ENCODE data around the gene KLHL30.
"Not testable (repeated sequence)": the region's sequence is repeated elsewhere in the genome, so short reads cannot be mapped to it uniquely, and the experiment has no call there.

Gene KLHL30

DNA sequence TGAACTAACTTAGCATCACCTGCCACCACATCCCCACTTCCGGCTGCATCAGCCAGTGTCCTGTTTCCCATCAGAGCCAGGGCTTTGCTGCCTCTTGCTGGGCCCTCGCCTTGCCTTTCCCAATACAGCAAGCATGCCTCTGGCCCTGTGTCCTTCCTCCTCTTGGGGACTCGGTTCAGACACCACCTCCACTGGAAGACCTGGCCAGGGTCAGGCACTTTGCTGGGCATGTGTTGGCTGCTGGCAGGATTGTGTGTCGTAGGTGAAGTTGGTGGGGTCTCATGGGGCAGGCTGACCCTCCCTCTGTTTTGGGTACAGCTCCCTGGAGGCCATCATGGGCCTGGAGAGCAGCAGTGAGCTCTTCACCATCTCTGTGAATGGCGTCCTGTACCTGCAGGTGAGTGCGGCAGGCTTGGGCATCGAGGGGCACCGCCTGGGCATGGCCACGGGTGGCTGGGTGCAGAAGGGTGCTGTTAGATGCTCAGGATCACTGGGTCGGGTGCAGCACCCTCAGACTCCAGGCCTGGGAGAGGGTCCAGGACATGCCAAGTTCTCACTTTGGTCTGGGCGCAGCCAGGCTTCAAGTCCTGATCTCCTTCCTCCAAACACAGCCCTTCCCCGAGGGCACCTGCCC, 26.9 kb downstream of the KLHL30 start:
- no peak for DNase-seq

DNA sequence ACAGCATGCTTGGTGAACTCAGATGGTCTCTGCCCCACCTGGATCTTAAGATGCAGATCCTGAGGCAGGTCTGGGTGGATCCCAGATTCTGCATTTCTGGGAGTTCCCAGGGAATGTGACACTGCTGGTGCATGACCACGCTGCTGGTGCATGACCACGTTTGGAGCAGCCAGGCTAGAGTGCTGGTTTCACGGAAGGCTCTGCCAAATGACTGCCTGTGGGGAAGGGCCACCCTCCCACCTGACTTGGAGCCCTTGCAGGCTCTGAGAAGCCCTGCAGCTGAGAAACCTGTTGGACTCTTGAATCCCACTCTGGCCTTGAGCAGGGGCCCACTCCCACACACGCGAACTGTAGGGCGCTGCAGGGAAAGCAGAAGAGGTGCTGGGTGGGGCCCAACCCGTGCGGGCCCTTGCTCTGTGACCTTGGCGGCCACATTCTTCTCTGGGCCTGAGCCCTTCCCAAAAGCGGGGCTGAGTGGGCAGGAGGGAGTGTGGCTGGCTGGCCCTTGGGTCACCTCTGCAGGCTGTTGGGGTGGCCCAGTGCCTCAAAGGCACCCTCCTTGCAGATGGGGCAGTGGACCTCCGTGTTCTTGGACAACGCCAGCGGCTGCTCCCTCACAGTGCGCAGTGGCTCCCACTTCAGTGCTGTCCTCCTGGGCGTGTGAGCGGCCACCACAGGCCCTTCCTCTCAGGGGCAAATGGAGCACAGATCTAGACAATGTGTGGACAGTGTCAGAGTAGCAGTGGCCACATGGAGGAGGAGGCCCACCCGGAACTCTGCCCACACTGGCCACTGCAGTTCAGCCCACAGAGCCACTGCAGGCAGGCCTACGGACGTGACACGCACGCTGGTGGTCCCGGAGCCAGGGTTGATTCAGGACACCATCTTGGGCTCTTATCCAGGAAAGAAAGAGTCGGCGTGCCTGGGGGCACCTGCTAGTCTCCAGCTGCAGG, 28.2 kb downstream of the KLHL30 start:
- no peak for DNase-seq

DNA sequence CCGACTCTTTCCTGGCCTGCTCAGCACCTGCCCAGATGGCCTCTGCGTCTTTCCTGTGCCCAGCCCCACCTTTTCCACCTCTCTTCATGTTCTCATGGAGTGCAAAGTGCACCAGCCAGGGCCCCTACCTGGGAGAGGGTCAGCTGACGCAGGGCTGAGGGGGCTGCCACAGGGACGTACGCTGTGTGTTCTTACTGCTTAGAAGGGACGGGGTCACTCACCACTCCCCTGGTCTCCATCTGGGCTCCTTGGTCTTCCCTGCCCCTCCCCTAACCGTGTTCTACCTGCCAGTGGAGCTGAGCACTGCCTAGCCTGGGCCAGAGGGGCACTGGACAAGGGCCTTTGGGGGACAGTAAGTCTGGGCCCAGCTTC, 28.9 kb downstream of the KLHL30 start:
- DNase-seq = no peak

DNA sequence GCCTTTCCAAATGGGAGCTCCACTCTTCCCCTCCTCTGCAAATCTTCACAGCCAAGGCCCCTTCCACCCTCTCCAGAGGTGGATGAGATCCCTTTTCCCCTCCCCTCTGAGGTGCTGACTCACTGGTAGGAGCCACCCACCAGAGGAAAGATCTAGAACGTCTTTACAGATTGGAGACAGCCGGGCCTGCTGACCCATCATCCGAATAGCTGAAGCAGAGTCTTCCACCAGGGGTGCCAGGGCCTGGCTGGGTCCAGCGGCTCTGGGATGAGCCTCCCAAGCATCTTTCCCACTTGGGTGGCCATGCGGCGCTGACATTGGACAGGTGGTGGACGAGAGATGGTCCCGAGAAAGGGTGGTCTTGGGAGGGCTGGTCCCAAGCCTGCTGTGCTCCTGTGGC, 29.3 kb downstream of the KLHL30 start:
- DNase-seq = no peak

DNA sequence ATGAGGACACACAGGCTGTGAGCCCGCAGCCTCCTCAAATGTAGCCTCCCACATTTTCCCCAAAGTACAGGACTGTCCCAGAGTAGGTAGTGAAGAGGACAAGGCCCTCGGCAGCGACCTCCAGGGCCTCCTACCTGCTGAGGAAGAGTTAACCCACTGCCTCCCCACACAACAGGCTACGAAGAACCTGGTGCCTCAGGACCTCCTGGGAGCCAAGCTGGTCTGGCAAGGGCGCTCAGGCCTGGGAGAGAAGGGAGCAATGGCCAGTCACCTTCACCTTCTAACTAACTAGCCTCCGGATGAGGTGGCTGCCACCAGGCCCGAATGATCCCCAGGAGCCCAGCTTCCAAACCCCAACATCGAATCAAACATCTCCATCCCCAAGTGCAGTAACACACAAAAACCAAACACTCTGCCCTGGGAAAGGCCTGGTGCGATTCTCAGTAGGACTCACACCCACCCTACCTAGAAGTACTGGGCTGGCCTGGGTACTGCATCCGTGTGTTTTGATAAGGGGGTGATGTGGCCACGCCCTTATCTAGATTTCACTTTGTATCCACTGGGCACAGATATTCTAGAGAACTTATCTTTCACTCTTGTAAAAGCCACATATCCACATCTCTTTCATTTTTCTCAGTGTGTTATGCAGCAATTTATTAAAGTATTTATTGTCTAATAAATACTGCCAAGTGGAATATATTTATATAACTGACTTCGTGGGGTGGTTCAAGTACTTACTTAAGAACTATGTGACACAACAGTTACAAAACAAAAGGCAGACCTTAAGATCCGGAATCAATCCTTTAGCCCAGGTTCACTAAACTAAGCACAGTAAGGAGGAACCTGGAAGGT, 30.0 kb downstream of the KLHL30 start:
- DNase-seq = no peak

DNA sequence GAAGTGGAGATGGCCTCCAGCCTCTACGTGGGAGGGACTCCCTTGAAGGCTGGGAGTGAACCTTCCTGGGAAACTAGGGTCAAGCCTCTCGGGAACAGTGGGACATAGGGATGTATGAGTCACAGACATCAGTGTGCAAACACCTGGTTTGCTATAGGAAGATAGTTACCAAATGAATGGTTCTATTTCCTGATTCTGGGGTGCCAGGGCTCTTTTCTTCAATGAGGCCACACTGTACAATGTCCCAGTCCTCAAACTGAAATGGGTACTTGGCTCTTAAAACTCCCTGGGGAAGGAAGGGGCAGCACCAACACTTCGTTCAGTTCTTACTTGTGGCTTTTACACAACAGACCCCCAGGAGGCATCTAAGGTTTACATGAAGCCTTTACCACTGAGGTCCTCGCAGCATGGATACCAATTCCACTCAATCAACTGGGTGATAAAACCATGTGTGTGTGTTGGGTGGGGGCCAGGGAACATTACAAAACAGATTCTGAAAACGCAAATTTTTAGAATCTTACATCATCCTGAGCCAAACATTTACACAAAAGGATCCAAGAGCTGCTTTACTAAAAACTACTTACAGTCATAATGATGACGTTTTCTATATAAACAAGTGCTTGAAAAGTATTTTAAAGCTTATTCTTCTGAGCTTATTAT, 30.7 kb downstream of the KLHL30 start:
- DNase-seq = no peak

DNA sequence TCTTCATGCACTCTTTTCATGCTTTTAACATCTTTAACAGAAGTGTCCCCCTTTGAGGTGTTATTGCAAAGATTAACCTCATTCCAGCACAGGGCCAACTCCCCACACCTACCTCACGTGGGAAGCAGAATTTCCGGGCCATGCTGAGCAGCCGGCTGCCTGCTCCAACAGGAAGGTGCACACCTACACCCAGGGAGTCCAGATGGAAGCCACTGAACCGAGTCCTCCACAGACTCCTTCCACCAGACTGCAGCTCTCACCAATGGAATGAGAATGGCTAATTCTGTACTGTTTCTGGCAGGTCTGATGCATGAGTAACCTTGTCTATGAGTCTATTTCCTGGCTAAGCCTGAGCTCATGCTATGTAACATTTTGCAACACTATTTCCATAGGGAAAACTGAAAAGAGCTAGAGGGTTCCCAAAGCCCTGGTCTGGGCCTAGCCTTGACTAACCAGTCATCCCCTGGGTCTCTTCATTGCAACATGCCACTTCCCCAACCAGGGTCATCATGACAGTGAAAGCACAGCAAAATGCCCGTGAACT, 31.3 kb downstream of the KLHL30 start:
- no peak for DNase-seq

DNA sequence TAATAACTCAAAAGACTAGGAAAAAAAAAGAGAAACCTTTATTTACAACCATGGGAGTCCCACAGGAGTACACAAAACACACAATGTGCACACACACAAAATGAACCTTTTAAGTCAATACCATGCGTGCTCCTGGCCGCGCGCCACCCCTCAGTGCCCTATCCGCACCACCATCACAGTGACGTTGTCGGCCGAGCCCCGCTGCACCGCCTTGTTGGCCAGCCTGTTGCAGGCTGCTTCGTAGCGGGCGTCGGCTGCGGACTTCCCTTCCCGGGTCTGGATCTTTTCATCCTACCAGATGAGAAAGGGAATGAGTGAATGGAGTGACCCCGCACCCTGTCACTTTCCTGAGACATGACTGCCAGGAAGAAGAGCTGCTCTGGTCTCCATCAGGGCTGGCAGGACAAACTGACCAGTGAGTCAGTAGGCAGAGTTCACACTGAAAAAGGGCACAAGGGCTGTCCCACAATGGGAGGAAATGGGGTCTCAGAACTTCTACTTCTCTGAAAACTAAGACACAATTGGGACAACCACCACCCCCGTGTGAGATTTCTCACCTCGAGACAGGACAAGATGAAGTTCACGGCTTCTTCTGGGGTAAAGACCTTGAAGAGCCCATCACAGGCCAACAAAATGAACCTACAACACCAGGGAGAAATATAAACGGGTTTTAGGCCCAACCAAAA, 32.1 kb downstream of the KLHL30 start:
- no peak for DNase-seq

DNA sequence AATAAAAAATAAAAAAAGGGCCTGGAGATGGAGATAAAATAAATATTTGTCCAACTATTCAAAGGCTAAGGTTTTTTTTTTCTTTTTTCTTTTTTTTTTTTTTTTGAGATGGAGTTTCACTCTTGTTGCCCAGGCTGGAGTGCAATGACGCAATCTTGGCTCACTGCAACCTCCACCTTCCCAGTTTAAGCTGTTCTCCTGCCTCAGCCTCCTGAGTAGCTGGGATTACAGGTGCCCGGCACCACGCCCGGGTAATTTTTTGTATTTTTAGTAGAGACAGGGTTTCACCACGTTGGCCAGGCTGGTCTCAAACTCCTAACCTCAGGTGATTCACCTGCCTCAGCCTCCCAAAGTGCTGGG, 32.6 kb downstream of the KLHL30 start:
- not testable (repeated sequence) for DNase-seq

DNA sequence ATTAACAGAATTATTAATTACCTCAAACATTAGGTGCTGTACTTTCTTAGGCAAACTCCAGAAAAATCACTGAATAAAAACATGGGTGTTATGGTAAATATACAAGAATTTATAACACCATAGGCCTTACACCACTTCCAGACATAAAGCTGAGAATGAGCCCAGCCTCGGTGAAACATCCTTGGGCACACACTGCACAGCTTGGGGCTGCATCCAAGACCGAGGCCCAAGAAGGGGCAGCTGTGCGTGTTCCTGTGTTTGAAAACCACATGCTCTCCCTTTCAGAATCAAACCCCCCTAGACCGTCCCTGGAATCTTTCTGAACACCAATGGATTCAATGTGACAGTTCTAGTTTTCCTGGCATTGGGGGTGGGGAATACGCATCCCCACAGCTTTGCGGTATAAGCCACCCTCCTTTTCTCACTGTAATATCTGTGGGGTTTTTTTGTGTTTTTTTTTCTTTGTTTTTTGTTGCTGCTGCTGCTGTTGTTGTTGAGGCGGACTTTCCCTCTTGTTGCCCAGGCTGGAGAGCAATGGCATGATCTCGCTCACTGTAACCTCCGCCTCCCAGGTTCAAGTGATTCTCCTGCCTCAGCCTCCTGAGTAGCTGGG, 33.2 kb downstream of the KLHL30 start:
- no peak for DNase-seq

DNA sequence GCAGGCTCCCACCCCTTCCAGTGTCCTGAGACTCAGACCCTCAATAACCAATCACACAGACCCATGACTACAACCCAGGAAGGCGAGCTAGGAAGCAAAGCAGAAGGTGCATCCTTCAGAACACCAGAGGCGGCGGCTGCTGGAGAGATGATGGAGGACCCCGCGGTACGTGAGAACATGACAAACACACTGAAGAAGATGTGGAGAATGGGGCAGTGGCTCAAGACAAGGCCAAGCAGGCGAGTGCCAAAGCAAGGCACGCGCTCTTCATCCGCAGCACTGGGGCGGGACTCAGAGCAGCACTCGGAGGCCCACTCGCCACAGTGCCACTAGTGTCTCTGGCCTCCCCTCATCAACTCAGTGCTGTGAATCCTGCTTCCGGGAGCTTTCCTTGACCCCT, 34.0 kb downstream of the KLHL30 start:
- DNase-seq = no peak

DNA sequence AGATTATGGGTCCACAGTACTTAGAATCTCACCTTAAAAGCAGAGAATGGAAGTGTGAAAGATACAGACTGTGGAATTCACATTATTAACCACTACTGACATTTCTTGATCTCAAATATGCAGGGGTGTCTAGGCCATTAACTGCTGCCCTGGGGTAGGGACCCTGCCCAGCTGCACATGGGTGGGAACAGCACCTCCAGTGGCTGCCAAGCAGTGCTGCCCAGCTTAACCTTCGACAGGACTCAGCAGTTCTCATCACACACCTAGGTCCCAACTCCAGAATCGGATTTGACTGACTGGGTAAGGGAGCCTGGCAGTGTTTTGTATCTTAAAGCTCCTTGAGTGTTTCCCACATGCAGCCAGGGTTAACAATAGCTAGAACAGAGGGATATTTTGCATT, 35.2 kb downstream of the KLHL30 start:
- DNase-seq = no peak

DNA sequence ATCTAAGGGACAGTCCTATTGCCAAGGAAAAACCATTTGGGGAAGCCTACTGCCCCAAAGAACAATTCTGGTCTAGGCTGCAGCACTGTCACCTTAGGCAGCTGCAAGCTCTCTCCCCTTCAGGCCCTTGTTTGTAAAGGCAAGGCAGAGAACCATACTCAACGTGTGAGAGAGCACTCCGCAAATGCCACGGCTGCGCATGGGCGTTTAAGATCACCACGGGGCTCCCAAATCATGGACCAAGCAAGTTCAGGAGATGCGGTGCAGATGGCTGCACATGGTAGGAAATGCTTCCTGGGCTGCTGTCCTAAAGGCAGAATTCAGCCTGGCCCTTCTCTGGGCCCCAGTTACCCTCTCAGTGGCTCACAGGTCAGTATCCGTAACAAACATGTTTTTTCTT, 35.8 kb downstream of the KLHL30 start:
- DNase-seq = no peak

DNA sequence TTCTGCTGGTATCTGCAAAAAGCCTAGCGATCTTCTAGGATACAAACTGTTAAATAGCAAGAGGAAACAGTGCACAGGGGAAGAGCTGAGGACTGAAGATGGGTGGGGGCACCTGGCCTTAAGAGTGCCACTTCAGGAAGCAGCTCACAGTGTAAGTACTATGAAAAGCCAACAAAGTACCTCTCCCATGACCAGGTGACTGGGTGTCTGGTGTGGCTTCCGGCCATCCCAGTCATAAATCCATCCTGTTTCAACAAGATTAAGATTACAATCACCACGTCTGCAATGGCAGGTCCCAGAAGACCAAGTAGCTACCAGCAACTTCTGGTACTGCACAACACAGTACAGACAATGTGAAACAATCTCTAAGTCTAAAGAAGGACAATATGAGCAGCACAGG, 36.2 kb downstream of the KLHL30 start:
- no peak for DNase-seq

DNA sequence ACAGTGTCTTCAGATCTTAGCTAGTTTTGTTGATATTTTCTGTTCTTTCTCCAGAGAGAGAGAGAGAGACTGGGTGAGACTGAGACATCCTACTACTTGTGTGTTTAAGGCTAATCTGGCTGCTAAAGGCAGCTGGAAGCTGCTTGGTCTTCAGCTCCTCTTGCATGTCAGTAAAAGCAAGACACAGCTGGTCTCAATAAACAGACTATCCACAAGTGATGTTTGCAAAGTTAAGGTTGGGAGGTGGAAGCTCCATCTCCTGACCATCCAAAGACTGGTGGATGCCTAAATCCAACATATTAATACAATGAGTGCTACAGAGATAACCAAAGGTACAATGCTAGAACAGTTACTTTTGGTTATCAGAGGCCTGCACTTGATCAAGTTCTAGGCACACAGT, 38.1 kb downstream of the KLHL30 start:
- no peak for DNase-seq

DNA sequence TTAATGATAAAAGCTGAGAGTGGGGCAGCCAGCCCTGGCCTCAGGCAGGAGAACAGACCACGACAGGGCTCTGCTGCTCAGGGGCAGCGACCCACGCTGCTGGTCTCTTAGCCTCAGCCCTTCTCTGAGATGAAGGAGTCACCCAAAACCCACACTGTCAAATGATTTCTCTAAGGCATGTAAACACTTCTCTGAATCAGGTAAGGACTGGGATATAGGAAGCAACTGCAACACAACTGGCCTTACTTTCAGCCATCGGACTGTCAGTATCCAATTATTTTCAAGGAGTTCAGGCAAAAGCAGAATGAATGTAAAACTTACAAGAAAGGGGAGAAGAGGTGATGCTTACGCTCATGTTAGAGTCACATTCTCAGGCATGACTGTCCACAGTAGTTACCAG, 42.1 kb downstream of the KLHL30 start:
- no peak for DNase-seq

DNA sequence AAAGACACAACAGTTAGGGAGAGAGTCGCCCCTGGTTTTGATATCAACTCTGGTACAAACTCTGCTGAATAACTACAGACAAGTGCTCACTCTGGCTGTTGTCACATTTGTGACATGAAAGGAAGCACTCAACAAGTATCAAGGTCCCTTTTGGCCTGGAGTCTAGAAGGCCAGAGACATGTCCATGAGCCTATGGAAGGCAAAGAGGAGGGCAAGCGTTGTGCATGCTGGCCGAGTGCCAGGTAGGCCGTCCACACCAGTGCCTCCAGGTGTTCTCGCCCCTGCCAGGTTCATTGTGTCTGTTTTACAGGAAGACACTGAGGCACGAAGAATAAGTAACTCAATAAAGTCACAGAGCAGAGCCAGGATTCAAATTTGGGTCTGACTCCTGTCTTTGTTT, 43.9 kb downstream of the KLHL30 start:
- no peak for DNase-seq

DNA sequence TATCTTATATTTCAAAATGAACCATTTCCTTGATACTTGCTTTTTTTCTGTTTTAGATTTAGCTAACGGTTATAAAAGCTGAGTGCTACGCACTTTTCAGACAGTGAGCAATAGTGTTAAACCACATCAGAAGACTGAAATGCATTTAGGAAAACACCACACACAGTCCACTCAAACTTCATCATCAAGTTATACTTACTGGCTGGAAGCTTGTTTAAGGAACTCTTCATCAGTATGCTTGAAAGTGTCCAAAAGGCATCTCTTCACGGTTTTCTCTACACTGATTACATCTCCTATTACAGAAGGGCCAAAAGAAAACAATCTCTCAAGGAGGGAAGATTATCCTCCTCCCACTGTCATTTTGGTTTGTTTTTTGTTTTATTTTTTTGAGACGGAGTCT, 45.4 kb downstream of the KLHL30 start:
- no peak for DNase-seq

DNA sequence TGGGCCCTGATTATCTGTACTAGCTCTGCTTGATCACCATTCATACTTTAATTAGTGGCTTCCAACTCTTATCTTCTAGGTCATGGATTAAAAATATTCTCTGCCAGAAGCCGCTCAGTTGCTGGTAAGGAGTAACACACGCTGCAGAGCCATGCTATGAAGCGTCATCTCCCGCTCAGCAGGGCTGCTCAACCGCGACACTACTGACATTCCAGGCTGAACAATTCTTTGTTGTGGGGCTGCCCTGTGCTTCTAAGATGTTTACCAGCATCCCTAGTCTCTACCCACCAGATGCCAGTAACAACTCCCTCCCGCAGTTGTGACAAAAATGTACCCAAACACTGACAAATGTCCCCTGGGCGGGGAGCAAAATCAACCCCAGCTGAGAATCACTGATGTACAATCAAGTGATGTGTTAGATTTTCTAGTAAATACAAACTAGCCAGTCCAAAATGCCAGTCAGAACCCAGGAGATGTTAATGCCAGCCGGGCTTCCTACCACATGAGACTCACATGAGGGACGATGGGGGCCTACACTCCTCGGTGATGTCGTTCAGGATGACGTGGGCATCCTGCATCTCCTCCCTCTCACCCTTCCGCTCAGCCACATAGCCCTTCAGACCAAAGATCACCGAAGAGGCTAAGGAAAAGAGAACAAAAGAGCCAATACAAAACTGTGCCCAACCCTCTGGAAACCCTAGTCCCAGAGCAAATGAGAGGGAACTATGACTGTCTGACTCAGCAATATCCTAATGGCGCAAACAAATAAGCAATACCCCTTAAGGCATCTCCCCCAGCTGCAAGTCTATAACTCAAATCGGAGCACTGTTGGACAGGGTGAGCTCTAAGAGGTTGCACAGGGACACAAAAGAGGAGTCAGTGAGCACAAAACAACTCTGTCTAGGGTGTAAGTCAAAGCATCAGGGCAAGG, 49.4 kb downstream of the KLHL30 start:
- no peak for DNase-seq

DNA sequence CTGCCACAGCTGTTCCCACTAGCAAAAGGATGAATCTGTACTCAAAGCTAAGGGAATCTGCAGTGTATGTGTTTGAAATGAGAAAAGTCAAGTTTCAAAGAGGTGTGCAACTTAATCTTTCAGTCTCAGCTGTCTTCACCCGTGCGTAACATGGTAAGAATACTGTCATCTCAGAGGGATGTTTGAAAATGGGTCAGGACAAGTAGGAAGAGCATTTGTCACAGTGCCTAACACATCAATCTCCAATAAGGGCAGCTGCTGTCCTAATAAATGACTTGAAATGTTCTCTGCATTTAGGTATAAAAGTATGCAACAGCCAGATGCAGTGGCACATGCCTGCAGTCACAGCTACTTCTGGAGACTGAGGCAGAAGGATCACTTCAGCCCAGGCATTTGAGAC, 52.0 kb downstream of the KLHL30 start:
- DNase-seq = no peak
